Loucy (cell line): ENCODE measurements around the gene DUSP18.

Experiments
- H2AFZ ChIP-seq: fragments of 200-600 bp; sonication (generic); 2 replicates; pipeline ENCODE4 v1.6.0; 2016; ENCODE audit warnings: antibody characterized with exemption, mild to moderate bottlenecking, low read length, moderate library complexity
- H3F3A ChIP-seq: fragments of 200-600 bp; 2 replicates; pipeline ENCODE4 v1.6.0; 2016; ENCODE audit warnings: antibody characterized with exemption, low read depth, mild to moderate bottlenecking
- H3K27me3 ChIP-seq: fragments of 200-600 bp; sonication (generic); 2 replicates; pipeline ENCODE4 v1.6.1; 2014; ENCODE audit warnings: low read length, mild to moderate bottlenecking; ENCODE audit not compliant: insufficient read depth, poor library complexity, severe bottlenecking
- H3K36me3 ChIP-seq: fragments of 200-600 bp; sonication (generic); 2 replicates; pipeline ENCODE4 v1.6.1; 2016; ENCODE audit warnings: low read length; ENCODE audit not compliant: insufficient read depth
- H3K4me1 ChIP-seq: fragments of 200-600 bp; sonication (generic); 2 replicates; pipeline ENCODE4 v1.5.1; 2014; ENCODE audit warnings: low read length, mild to moderate bottlenecking; ENCODE audit not compliant: insufficient read depth, poor library complexity, severe bottlenecking
- H3K4me2 ChIP-seq: fragments of 200-600 bp; sonication (generic); 2 replicates; pipeline ENCODE4 v1.6.0; 2014; ENCODE audit warnings: antibody characterized with exemption, low read length, low read depth, mild to moderate bottlenecking; ENCODE audit not compliant: poor library complexity, severe bottlenecking
- H3K4me3 ChIP-seq: fragments of 200-600 bp; sonication (generic); 2 replicates; pipeline ENCODE4 v1.5.1; 2014; ENCODE audit warnings: low read length, mild to moderate bottlenecking, mixed read lengths; ENCODE audit not compliant: poor library complexity, severe bottlenecking
- H3K79me2 ChIP-seq: fragments of 200-600 bp; sonication (generic); 2 replicates; pipeline ENCODE4 v1.6.1; 2014; ENCODE audit warnings: low read length; ENCODE audit not compliant: insufficient read depth
- H3K9ac ChIP-seq: fragments of 200-600 bp; sonication (generic); 2 replicates; pipeline ENCODE4 v1.6.0; 2014; ENCODE audit warnings: mild to moderate bottlenecking, low read depth, low read length, moderate library complexity; ENCODE audit not compliant: poor library complexity, severe bottlenecking
- H3K9me2 ChIP-seq: fragments of 200-600 bp; sonication (generic); replicated peaks from 2 replicates; pipeline ENCODE4 v1.6.1; 2016; ENCODE audit warnings: low read depth, low read length, mixed read lengths
- H3K9me3 ChIP-seq: fragments of 200-600 bp; sonication (generic); 2 replicates; pipeline ENCODE4 v1.6.1; 2014; ENCODE audit warnings: mild to moderate bottlenecking, antibody characterized with exemption, low read length, low read depth; ENCODE audit not compliant: insufficient read depth
- H4K20me1 ChIP-seq: fragments of 200-600 bp; sonication (generic); 2 replicates; pipeline ENCODE4 v1.6.0; 2014; ENCODE audit warnings: antibody characterized with exemption, low read length, mild to moderate bottlenecking; ENCODE audit not compliant: insufficient read depth, poor library complexity, severe bottlenecking
- EZH2phosphoT487 ChIP-seq: fragments of 200-600 bp; IDR thresholded peaks from 2 replicates; pipeline ENCODE4 v1.6.1; 2018; ENCODE audit warnings: antibody characterized with exemption, mild to moderate bottlenecking, moderate library complexity, borderline replicate concordance
- TF ChIP-seq, protein P1 (sequence below): fragments of 200-600 bp; sonication (generic); conservative IDR thresholded peaks from 2 replicates; pipeline ENCODE4 v1.5.1; 2014; ENCODE audit warnings: mild to moderate bottlenecking, antibody characterized with exemption, low read length

Gene DUSP18

GRCh38 chr22:30701872-30702271, 34.2 kb upstream of the DUSP18 start:
- Histone ChIP-seq H3K36me3 (no peaks in the 10 kb centered on the region), H4K20me1 (no peaks in the 10 kb centered on the region), H3K79me2 (no peaks in the 10 kb centered on the region), H2AFZ (no peak overlapping the region), H3K27me3 (no peaks in the 10 kb centered on the region), H3K9me3 (no peaks in the 10 kb centered on the region), H3K4me2 (no peak overlapping the region), H3K9me2 (no peaks in the 10 kb centered on the region), H3K9ac (no peak overlapping the region), H3F3A (no peaks in the 10 kb centered on the region), H3K4me1 (no peaks in the 10 kb centered on the region), H3K4me3 (no peak overlapping the region)
- TF ChIP-seq, protein P1, sequence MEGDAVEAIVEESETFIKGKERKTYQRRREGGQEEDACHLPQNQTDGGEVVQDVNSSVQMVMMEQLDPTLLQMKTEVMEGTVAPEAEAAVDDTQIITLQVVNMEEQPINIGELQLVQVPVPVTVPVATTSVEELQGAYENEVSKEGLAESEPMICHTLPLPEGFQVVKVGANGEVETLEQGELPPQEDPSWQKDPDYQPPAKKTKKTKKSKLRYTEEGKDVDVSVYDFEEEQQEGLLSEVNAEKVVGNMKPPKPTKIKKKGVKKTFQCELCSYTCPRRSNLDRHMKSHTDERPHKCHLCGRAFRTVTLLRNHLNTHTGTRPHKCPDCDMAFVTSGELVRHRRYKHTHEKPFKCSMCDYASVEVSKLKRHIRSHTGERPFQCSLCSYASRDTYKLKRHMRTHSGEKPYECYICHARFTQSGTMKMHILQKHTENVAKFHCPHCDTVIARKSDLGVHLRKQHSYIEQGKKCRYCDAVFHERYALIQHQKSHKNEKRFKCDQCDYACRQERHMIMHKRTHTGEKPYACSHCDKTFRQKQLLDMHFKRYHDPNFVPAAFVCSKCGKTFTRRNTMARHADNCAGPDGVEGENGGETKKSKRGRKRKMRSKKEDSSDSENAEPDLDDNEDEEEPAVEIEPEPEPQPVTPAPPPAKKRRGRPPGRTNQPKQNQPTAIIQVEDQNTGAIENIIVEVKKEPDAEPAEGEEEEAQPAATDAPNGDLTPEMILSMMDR, result no peak
- no peak for TF ChIP-seq EZH2phosphoT487

GRCh38 chr22:30697975-30698374, 30.3 kb upstream of the DUSP18 start:
- no peaks in the 10 kb centered on the region for H3K9me3 ChIP-seq
- no peaks in the 10 kb centered on the region for H3F3A ChIP-seq

GRCh38 chr22:30695871-30696655, 28.4 kb upstream of the DUSP18 start:
- Histone ChIP-seq H3K79me2 (no peaks in the 10 kb centered on the region), H3K4me1 (no peaks in the 10 kb centered on the region), H4K20me1 (no peaks in the 10 kb centered on the region), H3K36me3 (no peaks in the 10 kb centered on the region), H3K27me3 (no peaks in the 10 kb centered on the region), H3K4me2 (no peak overlapping the region), H2AFZ (no peak overlapping the region), H3K9me2 (no peaks in the 10 kb centered on the region), H3K9me3 (no peaks in the 10 kb centered on the region), H3K9ac (no peak overlapping the region), H3K4me3 (no peak overlapping the region), H3F3A (no peaks in the 10 kb centered on the region)
- TF ChIP-seq, protein P1, result no peak

More at GRCh38 chr22:30697975-30698374, 30.3 kb upstream of the DUSP18 start:
- no peaks in the 10 kb centered on the region for H3K4me1 ChIP-seq
- no peak overlapping the region for H3K4me3 ChIP-seq
- no peaks in the 10 kb centered on the region for H3K9me2 ChIP-seq
- no peak overlapping the region for H2AFZ ChIP-seq
- H3K4me2 ChIP-seq, result no peak overlapping the region
- no peaks in the 10 kb centered on the region for H3K79me2 ChIP-seq
- TF ChIP-seq EZH2phosphoT487, result no peak
- TF ChIP-seq, protein P1, result no peak
- no peaks in the 10 kb centered on the region for H4K20me1 ChIP-seq
- no peaks in the 10 kb centered on the region for H3K27me3 ChIP-seq
- no peak overlapping the region for H3K9ac ChIP-seq
- no peaks in the 10 kb centered on the region for H3K36me3 ChIP-seq
